K562 (cell line): ENCODE data around the gene SETD5. TPM values are rescaled to one million over a fixed set of nuclear protein-coding genes. Genes with fewer than 3 reads are reported as not detected.

Experiments
- ADNP ChIP-seq: fragments of 200-800 bp; sonication (Bioruptor generic); IDR thresholded peaks from 2 replicates; pipeline ENCODE4 v1.6.1; 2016; ENCODE audit warnings: missing genetic modification characterization, missing compliant biosample characterization
- ARHGAP35 ChIP-seq: fragments of 450-650 bp; IDR thresholded peaks from 2 replicates; pipeline ENCODE4 v1.6.1; 2018; ENCODE audit not compliant: partially characterized antibody
- ATF7 ChIP-seq: fragments of 450-650 bp; IDR thresholded peaks from 2 replicates; pipeline ENCODE4 v1.7.1; 2014; ENCODE audit warnings: mild to moderate bottlenecking, moderate library complexity
- BDP1 ChIP-seq: IDR thresholded peaks from 3 replicates; pipeline ENCODE4 v1.6.1; 2011; ENCODE audit not compliant: insufficient read length, insufficient read depth
- CBFA2T3 ChIP-seq: fragments of 450-650 bp; IDR thresholded peaks from 2 replicates; pipeline ENCODE4 v1.6.1; 2017
- CUX1 ChIP-seq: fragments of 200-800 bp; sonication (Bioruptor generic); IDR thresholded peaks from 2 replicates; pipeline ENCODE4 v1.6.1; 2016; ENCODE audit warnings: missing genetic modification characterization, missing compliant biosample characterization
- FOXK1 ChIP-seq: sonication (generic); formaldehyde crosslinking; IDR thresholded peaks from 2 replicates; pipeline ENCODE4 v1.8.0; 2022; ENCODE audit warnings: missing genetic modification reagents, mild to moderate bottlenecking, borderline replicate concordance
- HDAC8 ChIP-seq: fragments of 450-650 bp; IDR thresholded peaks from 2 replicates; pipeline ENCODE4 v1.6.1; 2016; ENCODE audit warnings: mild to moderate bottlenecking, missing genetic modification characterization, moderate library complexity, missing compliant biosample characterization
- KDM2B ChIP-seq: fragments of 250-450 bp; sonication (Bioruptor Pico); IDR thresholded peaks from 2 replicates; pipeline ENCODE4 v1.8.0; 2021; ENCODE audit warnings: mild to moderate bottlenecking, moderate library complexity
- MAFF ChIP-seq: IDR thresholded peaks from 2 replicates; pipeline ENCODE4 v1.6.1; 2012; ENCODE audit warnings: low read length, improper control_type of control experiment
- MAFK ChIP-seq: IDR thresholded peaks from 2 replicates; pipeline ENCODE4 v1.6.1; 2011; ENCODE audit warnings: low read length, improper control_type of control experiment
- MAX ChIP-seq: sonication (generic); formaldehyde crosslinking; IDR thresholded peaks from 2 replicates; pipeline ENCODE4 v1.9.0; 2022; ENCODE audit warnings: mild to moderate bottlenecking, missing genetic modification reagents
- MIER1 ChIP-seq: fragments of 450-650 bp; IDR thresholded peaks from 2 replicates; pipeline ENCODE4 v1.6.1; 2016; ENCODE audit warnings: antibody characterized with exemption, mild to moderate bottlenecking, low read depth
- NELFE ChIP-seq: IDR thresholded peaks from 2 replicates; pipeline ENCODE4 v1.6.1; 2011; ENCODE audit warnings: mild to moderate bottlenecking; ENCODE audit not compliant: insufficient read depth, insufficient read length
- PPARD ChIP-seq: fragments of 250-450 bp; sonication (Bioruptor Pico); IDR thresholded peaks from 2 replicates; pipeline ENCODE4 v1.8.0; 2022; ENCODE audit warnings: inconsistent platforms, mild to moderate bottlenecking, moderate library complexity
- RFX7 ChIP-seq: fragments of 250-450 bp; sonication (Bioruptor Pico); IDR thresholded peaks from 2 replicates; pipeline ENCODE4 v1.5.1; 2021; ENCODE audit warnings: mild to moderate bottlenecking
- SLC30A9 ChIP-seq: fragments of 250-450 bp; sonication (Bioruptor Pico); IDR thresholded peaks from 2 replicates; pipeline ENCODE4 v1.8.0; 2022; ENCODE audit warnings: mild to moderate bottlenecking, moderate library complexity
- SMARCA4 ChIP-seq: fragments of 450-650 bp; IDR thresholded peaks from 2 replicates; pipeline ENCODE4 v1.6.1; 2016
- SP2 ChIP-seq: IDR thresholded peaks from 2 replicates; pipeline ENCODE4 v1.6.1; 2011; ENCODE audit warnings: mild to moderate bottlenecking, low read depth, low read length, moderate library complexity; ENCODE audit not compliant: poor library complexity, severe bottlenecking; ENCODE audit errors: extremely low read depth
- THRA ChIP-seq: fragments of 450-650 bp; IDR thresholded peaks from 2 replicates; pipeline ENCODE4 v1.6.1; 2017; ENCODE audit warnings: mild to moderate bottlenecking, moderate library complexity
- ZC3H11A ChIP-seq: IDR thresholded peaks from 2 replicates; pipeline ENCODE4 v1.6.1; 2012; ENCODE audit warnings: low read depth, low read length, improper control_type of control experiment
- ZKSCAN8 ChIP-seq: fragments of 200-800 bp; sonication (Bioruptor generic); IDR thresholded peaks from 2 replicates; pipeline ENCODE4 v1.6.1; 2016; ENCODE audit warnings: missing genetic modification characterization, missing compliant biosample characterization
- ZNF398 ChIP-seq: fragments of 250-450 bp; sonication (Bioruptor Pico); IDR thresholded peaks from 2 replicates; pipeline ENCODE4 v1.8.0; 2021; ENCODE audit warnings: moderate library complexity, mild to moderate bottlenecking, inconsistent platforms
- ZNF778 ChIP-seq: fragments of 450-650 bp; formaldehyde crosslinking; IDR thresholded peaks from 2 replicates; pipeline ENCODE4 v1.4.0; 2020; ENCODE audit warnings: mild to moderate bottlenecking, moderate library complexity
- polyA plus RNA-seq, 8 experiments: library from polyadenylated mRNA; depleted of rRNA in 4 of 8; stranded (reverse) in 5 of 8; unstranded in 3 of 8; fragments of >200 nt; fragmentation: Nextera tagmentation in 2 of 8; fragmentation: Illumina TruSeq in 1 of 8; extraction: Ambion mirVana in 2 of 8; extraction: Trizol in 1 of 8; gene quantifications; 2 replicates each; pipeline versions ENCODE4 v1.2.1 to v1.2.3, GENCODE V29; 2011 to 2014; ENCODE audit warnings: inconsistent platforms in 1 of 8, missing spikeins in 1 of 8
- total RNA-seq, 7 experiments: library from RNA; depleted of rRNA in 6 of 7; stranded (reverse); fragments of >200 nt in 6 of 7; fragmentation: Illumina TruSeq in 2 of 7; extraction: Trizol in 2 of 7; gene quantifications; 2 replicates each; pipeline versions ENCODE4 v1.2.1 to v1.2.3, GENCODE V29; 2011 to 2021; ENCODE audit warnings: low replicate concordance in 1 of 7

SETD5 gene
- total and polyA plus RNA-seq, 9 of the 15 experiments (the other 6 are each of a cell fraction or from before 2014, with no cell fraction given): 20.8 to 135 (median 87.2) TPM

GRCh38 chr3:9396301-9396631 is 1.1 kb upstream of the SETD5 start (continued):
- TF ChIP-seq SP2 (no peak), ZKSCAN8 (CRISPR knock-in tag) (no peak), NELFE (no peak), ZNF398 (CRISPR knock-in tag) (no peak), ARHGAP35 (no peak), HDAC8 (tag) (no peak), ZNF778 (no peak), FOXK1 (CRISPR knock-in tag) (no peak), KDM2B (CRISPR knock-in tag) (no peak), SLC30A9 (CRISPR knock-in tag) (no peak), CBFA2T3 (no peak), RFX7 (CRISPR knock-in tag) (no peak), BDP1 (no peak), ATF7 (no peak), ADNP (tag) (no peak), MAFK (no peak), ZC3H11A (no peak), PPARD (no peak), THRA (no peak), MAX (CRISPR knock-in tag) (no peak), SMARCA4 (no peak; the same call in 1 of the 2 replicates), MIER1 (no peak), CUX1 (CRISPR knock-in tag) (no peak), MAFF (no peak)
